H1 (cell line): ENCODE measurements around the gene CBL. TPM values are rescaled to one million over a fixed set of nuclear protein-coding genes. Genes with fewer than 3 reads are reported as not detected.
A peak's percentile ranks its signal among the peaks of the same experiment; 100 is the strongest.

ENCODE experiments used
- CTCF ChIA-PET: fragments of 300-600 bp; sonication (Branson Sonifier 250); formaldehyde crosslinking; loops from one replicate; lab custom pipeline; 2021; ENCODE audit not compliant: partially characterized antibody; lab: Charles Lee
- POLR2A ChIA-PET: fragments of 300-600 bp; sonication (Branson Sonifier 250); formaldehyde crosslinking; loops from one replicate; lab custom pipeline; 2021; ENCODE audit warnings: inconsistent platforms; ENCODE audit not compliant: partially characterized antibody; lab: Charles Lee
- DNase-seq, 2 experiments: peaks; one replicate each; pipeline versions ENCODE4 v3.0.0 to v3.0.0-alpha.2; 2010 to 2022; ENCODE audit warnings: low spot score in 2 of 2, low read depth in 1 of 2, mixed read lengths in 1 of 2
- FAIRE-seq: peaks from 2 replicates; lab custom pipeline; 2011; peaks lifted over from hg19 to GRCh38; lab: Jason Lieb, UNC
- H2AFZ ChIP-seq: 2 replicates; pipeline ENCODE4 v1.8.1; 2012; ENCODE audit warnings: low read length, inconsistent platforms
- H2AK5ac ChIP-seq: 2 replicates; pipeline ENCODE4 v1.6.1; 2013; ENCODE audit warnings: low read depth, low read length
- H2BK120ac ChIP-seq: replicated peaks from 2 replicates; pipeline ENCODE3; 2013; ENCODE audit warnings: low read depth, low read length, inconsistent platforms
- H2BK12ac ChIP-seq: 2 replicates; pipeline ENCODE4 v1.6.1; 2013; ENCODE audit warnings: low read depth, low read length
- H2BK15ac ChIP-seq: 2 replicates; pipeline ENCODE4 v1.6.1; 2013; ENCODE audit warnings: low read length
- H2BK20ac ChIP-seq: 2 replicates; pipeline ENCODE4 v1.6.1; 2013; ENCODE audit warnings: low read length
- H2BK5ac ChIP-seq: 2 replicates; pipeline ENCODE4 v1.6.1; 2013; ENCODE audit warnings: low read depth, low read length
- H3K14ac ChIP-seq: 2 replicates; pipeline ENCODE4 v1.6.1; 2013; ENCODE audit warnings: inconsistent platforms; ENCODE audit not compliant: insufficient read length
- H3K18ac ChIP-seq: 2 replicates; pipeline ENCODE4 v1.6.1; 2013; ENCODE audit warnings: low read length; ENCODE audit errors: extremely low read depth
- H3K23ac ChIP-seq: 2 replicates; pipeline ENCODE4 v1.6.1; 2013; ENCODE audit warnings: inconsistent platforms; ENCODE audit not compliant: insufficient read length
- H3K23me2 ChIP-seq: 2 replicates; pipeline ENCODE4 v1.6.1; 2013; ENCODE audit warnings: low read depth, low read length
- H3K27ac ChIP-seq: 2 replicates; pipeline ENCODE4 v1.6.1; 2011; ENCODE audit warnings: low read depth, low read length, inconsistent platforms
- H3K27me3 ChIP-seq, 4 experiments: replicated peaks in 1 of 4; 1 replicate in 1 of 4; 2 replicates in 3 of 4; pipeline versions ENCODE4 v1.6.1 to v1.8.1; 2011 to 2013; ENCODE audit warnings: low read length in 3 of 4, mild to moderate bottlenecking in 3 of 4, inconsistent platforms in 2 of 4, mixed read lengths in 2 of 4, moderate library complexity in 1 of 4; ENCODE audit not compliant: control insufficient read depth in 3 of 4, insufficient read depth in 3 of 4; ENCODE audit errors: extremely low read depth in 1 of 4
- H3K36me3 ChIP-seq, 4 experiments: 2 replicates each; pipeline versions ENCODE4 v1.6.1 to v1.8.1; 2011 to 2013; ENCODE audit warnings: mild to moderate bottlenecking in 4 of 4, low read length in 3 of 4, moderate library complexity in 2 of 4, control low read depth in 1 of 4, inconsistent platforms in 1 of 4; ENCODE audit not compliant: insufficient read depth in 4 of 4, control insufficient read depth in 2 of 4
- H3K4ac ChIP-seq: replicated peaks from 2 replicates; pipeline ENCODE3; 2013; ENCODE audit warnings: low read length, low read depth, mixed read lengths, inconsistent platforms; ENCODE audit not compliant: insufficient read length
- H3K4me1 ChIP-seq, 4 experiments: replicated peaks in 1 of 4; 1 replicate in 1 of 4; 2 replicates in 3 of 4; pipeline versions ENCODE4 v1.6.1 to v1.8.1; 2011 to 2013; ENCODE audit warnings: low read length in 3 of 4, inconsistent platforms in 2 of 4, mixed read lengths in 1 of 4; ENCODE audit not compliant: insufficient read depth in 4 of 4, control insufficient read depth in 3 of 4
- H3K4me2 ChIP-seq, 2 experiments: 2 replicates each; pipeline versions ENCODE4 v1.6.1 to v1.8.1; 2011 to 2013; ENCODE audit warnings: low read depth in 2 of 2, low read length in 2 of 2, control low read depth in 1 of 2, inconsistent platforms in 1 of 2, mild to moderate bottlenecking in 1 of 2; ENCODE audit not compliant: insufficient read depth in 1 of 2
- H3K4me3 ChIP-seq, 4 experiments: fragments of 200-600, 300-600 bp in 1 of 4; sonication (generic), shearing (Covaris generic), sonication (Bioruptor Twin) in 1 of 4; 2 replicates each; pipeline versions ENCODE4 v1.5.1 to v1.8.1; 2011 to 2016; ENCODE audit warnings: low read length in 4 of 4, low read depth in 3 of 4, control low read depth in 2 of 4, inconsistent platforms in 2 of 4, mild to moderate bottlenecking in 2 of 4, mixed read lengths in 1 of 4, moderate library complexity in 1 of 4; ENCODE audit not compliant: insufficient read depth in 2 of 4; ENCODE audit errors: extremely low read depth in 1 of 4
- H3K56ac ChIP-seq: replicated peaks from 2 replicates; pipeline ENCODE3; 2013; ENCODE audit warnings: low read depth, mild to moderate bottlenecking, mixed read lengths, low read length, inconsistent platforms; ENCODE audit not compliant: insufficient read length
- H3K79me1 ChIP-seq: 2 replicates; pipeline ENCODE4 v1.6.1; 2013; ENCODE audit warnings: low read depth, low read length, control low read depth
- H3K79me2 ChIP-seq, 2 experiments: 2 replicates each; pipeline versions ENCODE4 v1.6.1 to v1.8.1; 2012 to 2013; ENCODE audit warnings: low read length in 2 of 2, mild to moderate bottlenecking in 2 of 2, inconsistent platforms in 1 of 2; ENCODE audit not compliant: insufficient read depth in 2 of 2, control insufficient read depth in 1 of 2
- H3K9ac ChIP-seq, 4 experiments: replicated peaks in 1 of 4; 1 replicate in 1 of 4; 2 replicates in 3 of 4; pipeline versions ENCODE4 v1.6.1 to v1.8.1; 2011 to 2013; ENCODE audit warnings: low read depth in 3 of 4, low read length in 3 of 4, control low read depth in 2 of 4, mild to moderate bottlenecking in 2 of 4, moderate library complexity in 2 of 4, inconsistent platforms in 1 of 4; ENCODE audit errors: extremely low read depth in 1 of 4
- H3K9me3 ChIP-seq, 2 experiments: 2 replicates each; pipeline versions ENCODE4 v1.6.1 to v1.8.1; 2012 to 2013; ENCODE audit warnings: mild to moderate bottlenecking in 2 of 2, moderate library complexity in 2 of 2, control low read depth in 1 of 2, inconsistent platforms in 1 of 2, low read depth in 1 of 2, low read length in 1 of 2, mixed read lengths in 1 of 2; ENCODE audit not compliant: insufficient read depth in 2 of 2
- H4K20me1 ChIP-seq, 2 experiments: replicated peaks in 1 of 2; 2 replicates each; pipeline versions ENCODE3 to v1.8.1; 2011 to 2013; ENCODE audit warnings: inconsistent platforms in 2 of 2, low read length in 2 of 2, mild to moderate bottlenecking in 1 of 2; ENCODE audit not compliant: insufficient read depth in 2 of 2, control insufficient read depth in 1 of 2
- H4K5ac ChIP-seq: 2 replicates; pipeline ENCODE4 v1.6.1; 2013; ENCODE audit warnings: low read length, low read depth, mixed read lengths, inconsistent platforms; ENCODE audit not compliant: insufficient read length
- H4K8ac ChIP-seq: 2 replicates; pipeline ENCODE4 v1.8.0; 2013; ENCODE audit warnings: mild to moderate bottlenecking, moderate library complexity, low read length, inconsistent platforms; ENCODE audit not compliant: insufficient read depth; ENCODE audit errors: extremely low read depth
- H4K91ac ChIP-seq: replicated peaks from 2 replicates; pipeline ENCODE3; 2013; ENCODE audit warnings: low read length, mixed read lengths, inconsistent platforms; ENCODE audit not compliant: insufficient read length
- BRCA1 ChIP-seq: IDR thresholded peaks from 2 replicates; pipeline ENCODE4 v1.6.1; 2012; ENCODE audit warnings: low read depth, low read length, improper control_type of control experiment
- EP300 ChIP-seq, 2 experiments: IDR thresholded peaks; 1 replicate in 1 of 2; 2 replicates in 1 of 2; pipeline ENCODE4 v1.6.1; 2011 to 2012; ENCODE audit warnings: low read depth in 2 of 2, low read length in 2 of 2, mild to moderate bottlenecking in 2 of 2, borderline replicate concordance in 1 of 2, inconsistent platforms in 1 of 2, moderate library complexity in 1 of 2
- JUND ChIP-seq: IDR thresholded peaks from 2 replicates; pipeline ENCODE4 v1.6.1; 2011; ENCODE audit warnings: mild to moderate bottlenecking, improper control_type of control experiment, low read length
- TAF1 ChIP-seq: IDR thresholded peaks from 2 replicates; pipeline ENCODE4 v1.6.1; 2011; ENCODE audit warnings: mild to moderate bottlenecking, low read depth, low read length
- WGBS, 2 experiments: shearing (Covaris generic) in 1 of 2; methylation state at CpG; one replicate each; pipeline versions ENCODE4 v1.1.6 to v1.1.7; 2013 to 2015; ENCODE audit warnings: low lambda C conversion rate in 2 of 2, mixed read lengths in 2 of 2, inconsistent platforms in 1 of 2, low coverage in 1 of 2, missing lambda C conversion rate in 1 of 2; ENCODE audit not compliant: insufficient replicate concordance in 2 of 2, insufficient coverage in 1 of 2, insufficient read length in 1 of 2; ENCODE audit errors: extremely low coverage in 1 of 2, missing lambda C conversion rate in 1 of 2; 5-methylcytosine and 5-hydroxymethylcytosine counted together
- polyA plus RNA-seq, 7 experiments: library from polyadenylated mRNA; depleted of rRNA in 3 of 7; stranded (reverse) in 5 of 7; unstranded in 2 of 7; fragments of >200 nt in 5 of 7; fragments of 200-250 nt in 2 of 7; gene quantifications; 1 replicate in 5 of 7; 2 replicates in 1 of 7; 4 replicates in 1 of 7; pipeline versions ENCODE4 v1.2.1 to v1.2.3, GENCODE V29; 2011 to 2013; ENCODE audit warnings: missing spikeins in 2 of 7, mixed read lengths in 2 of 7
- total RNA-seq: library from RNA; stranded (reverse); fragmentation: NEBNext Ultra II Directional; extraction: Animal tissue kit (Norgen Biotek cat#: 25700); gene quantifications from 2 replicates; pipeline ENCODE4 v1.2.1, GENCODE V29; 2021

Gene CBL
- total and polyA plus RNA-seq, 2 of the 8 experiments (the other 6 are each of a cell fraction or from before 2014, with no cell fraction given), result 23.1 to 57.8 TPM

GRCh38 chr11:119318240-119319135 is 112.3 kb downstream of the CBL start:
- Histone ChIP-seq H3K23me2 (peaks cover 33% of the 10 kb centered on the region), H3K79me1 (no peaks in the 10 kb centered on the region), H3K4me3 (peak overlapping the region in 2 of 4 experiments; percentile 8 to 14; a peak in 2 of 8 replicates), H2BK20ac (peak overlapping the region; percentile 96), H2AK5ac (peak overlapping the region; percentile 93; the same call in 1 of the 2 replicates), H4K91ac (peak overlapping the region; percentile 48), H2BK120ac (no peak overlapping the region), H3K27me3 (peaks cover 5 to 46% (median 36%) of the 10 kb centered on the region in 4 experiments), H3K14ac (no peak overlapping the region), H4K20me1 (peaks cover 2% of the 10 kb centered on the region in 2 experiments), H4K5ac (no peak overlapping the region), H3K23ac (no peak overlapping the region), H3K27ac (no peak overlapping the region), H4K8ac (peak overlapping the region; percentile 74; the same call in 1 of the 2 replicates), H3K9ac (no peak overlapping the region), H3K9me3 (no peaks in the 10 kb centered on the region), H3K18ac (peak overlapping the region; percentile 48; the same call in 1 of the 2 replicates), H3K56ac (no peak overlapping the region), H2BK15ac (peak overlapping the region; percentile 98; the same call in 1 of the 2 replicates), H3K4me1 (peaks cover 11 to 53% (median 48%) of the 10 kb centered on the region in 4 experiments), H2BK5ac (peak overlapping the region; percentile 91; the same call in 1 of the 2 replicates), H3K4me2 (peak overlapping the region; percentile 84 to 97; a peak in 3 of 4 replicates), H3K79me2 (no peaks in the 10 kb centered on the region), H3K4ac (no peak overlapping the region), H2AFZ (no peak overlapping the region), H3K36me3 (no peaks in the 10 kb centered on the region), H2BK12ac (peak overlapping the region; percentile 98; the same call in 1 of the 2 replicates)
- DNase-seq, result no peak
- WGBS, 2 experiments, result 56% methylated on average over 18 of the region's 22 CpGs; no CpG with 5 or more reads in 1 of the 2 experiments
- ChIA-PET POLR2A (interaction anchor here (0.7 to 5.4 kb wide), 13 partner anchors 10 to 299 kb away, joined by 3 to 44 read pairs (median 6); partner anchors contain the start of genes C1QTNF5, CBL, HINFP and HMBS), CTCF (interaction anchor here (1.2 to 16.8 kb wide), 7 partner anchors 10 to 68 kb away, joined by 3 to 415 read pairs (median 5); partner anchors contain the start of genes C1QTNF5, MFRP, RNF26 and USP2)
- no peak for FAIRE-seq
- TF ChIP-seq JUND, result no peak
- no peak for TF ChIP-seq EP300 (IDR thresholded peaks at IDR 0.05; ENCODE audit: borderline replicate concordance in 1 of 2, low read depth in 2 of 2, low read length in 2 of 2)
- no peak for TF ChIP-seq BRCA1
- TF ChIP-seq TAF1, result 0 out of 2 replicates have a peak, but pooled peaks have one; percentile 30
